Astrocyte of the cerebellum (primary cell): ENCODE measurements around the gene NTN1.

Experiments
- DNase-seq: peaks from one replicate; pipeline ENCODE4 v3.0.0-alpha.2; 2011; ENCODE audit warnings: low read depth
- H3K4me3 ChIP-seq: 2 replicates; pipeline ENCODE4 v1.5.1; 2011; ENCODE audit warnings: mild to moderate bottlenecking, low read depth, low read length, moderate library complexity
- in situ Hi-C: cut with HindIII; loops from 2 replicates; pipeline ENCODE4 v1.10.0; 2017; ENCODE audit warnings: low sequenced_read_pairs
- TF ChIP-seq, protein P1 (sequence below): IDR thresholded peaks from 2 replicates; pipeline ENCODE4 v1.5.1; 2012; ENCODE audit warnings: low read length, low read depth, moderate library complexity, mild to moderate bottlenecking; ENCODE audit errors: missing control alignments

NTN1 gene

DNA sequence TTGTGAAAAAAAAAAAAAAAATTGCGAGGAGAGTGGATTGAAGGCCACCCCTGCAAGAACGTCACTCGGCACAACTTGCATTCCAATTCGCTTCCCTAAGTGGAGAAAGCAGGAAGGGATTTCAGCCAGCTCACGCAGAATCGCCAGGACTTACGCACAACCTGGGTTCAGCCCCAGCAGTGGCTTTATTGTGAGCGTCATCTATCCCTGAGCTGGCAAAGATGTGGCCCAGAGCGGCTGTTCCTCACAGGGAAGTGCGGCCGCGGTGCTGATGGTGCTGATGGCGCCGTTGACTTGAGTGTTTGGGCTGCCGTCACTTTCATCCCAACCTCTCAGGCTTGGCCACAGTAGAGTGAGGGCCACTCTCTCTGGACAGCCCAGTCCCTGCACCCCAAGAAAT lies 197.6 kb downstream of the NTN1 start:
- DNase-seq: no peak
- no peak overlapping the region for H3K4me3 ChIP-seq
- TF ChIP-seq, protein P1, sequence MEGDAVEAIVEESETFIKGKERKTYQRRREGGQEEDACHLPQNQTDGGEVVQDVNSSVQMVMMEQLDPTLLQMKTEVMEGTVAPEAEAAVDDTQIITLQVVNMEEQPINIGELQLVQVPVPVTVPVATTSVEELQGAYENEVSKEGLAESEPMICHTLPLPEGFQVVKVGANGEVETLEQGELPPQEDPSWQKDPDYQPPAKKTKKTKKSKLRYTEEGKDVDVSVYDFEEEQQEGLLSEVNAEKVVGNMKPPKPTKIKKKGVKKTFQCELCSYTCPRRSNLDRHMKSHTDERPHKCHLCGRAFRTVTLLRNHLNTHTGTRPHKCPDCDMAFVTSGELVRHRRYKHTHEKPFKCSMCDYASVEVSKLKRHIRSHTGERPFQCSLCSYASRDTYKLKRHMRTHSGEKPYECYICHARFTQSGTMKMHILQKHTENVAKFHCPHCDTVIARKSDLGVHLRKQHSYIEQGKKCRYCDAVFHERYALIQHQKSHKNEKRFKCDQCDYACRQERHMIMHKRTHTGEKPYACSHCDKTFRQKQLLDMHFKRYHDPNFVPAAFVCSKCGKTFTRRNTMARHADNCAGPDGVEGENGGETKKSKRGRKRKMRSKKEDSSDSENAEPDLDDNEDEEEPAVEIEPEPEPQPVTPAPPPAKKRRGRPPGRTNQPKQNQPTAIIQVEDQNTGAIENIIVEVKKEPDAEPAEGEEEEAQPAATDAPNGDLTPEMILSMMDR: no peak
- in situ Hi-C loops: no loop called here

DNA sequence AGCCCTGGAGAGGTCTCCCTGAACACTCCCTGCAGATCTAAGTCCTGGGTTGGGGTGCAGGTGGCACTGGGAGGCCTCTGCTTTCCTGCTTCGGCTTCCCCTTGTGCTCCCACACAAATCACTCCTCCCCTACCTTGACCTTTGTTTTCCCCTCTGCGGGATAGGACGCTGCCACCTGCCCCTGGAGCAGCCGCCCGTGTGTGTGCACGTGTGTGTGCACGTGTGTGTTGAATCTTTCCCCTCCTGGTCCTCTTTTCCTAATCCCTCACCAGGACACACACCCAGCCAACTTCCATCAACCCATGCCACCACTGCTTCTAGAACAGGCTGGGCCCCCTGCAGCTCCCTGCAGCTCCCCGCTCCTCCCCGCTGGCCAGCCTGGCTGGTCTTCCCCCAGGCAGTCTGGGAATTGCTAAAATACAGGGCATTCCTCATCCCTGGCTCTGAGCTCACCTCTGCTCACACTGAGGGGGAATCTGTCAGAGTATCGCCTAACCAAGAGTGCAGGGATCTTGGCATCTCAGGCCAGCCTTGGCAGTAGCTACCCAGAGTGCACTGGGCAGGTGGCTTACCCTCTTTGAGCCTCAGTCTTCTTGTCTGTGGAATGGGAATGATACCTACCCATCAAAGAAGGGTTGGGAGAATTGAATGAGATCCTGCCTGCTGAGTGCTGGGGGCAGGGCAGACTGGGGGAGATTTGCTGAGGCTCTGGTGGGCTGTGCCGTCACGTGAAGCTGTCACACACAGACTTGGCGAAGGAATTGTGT lies 198.5 kb downstream of the NTN1 start:
- no peak overlapping the region for H3K4me3 ChIP-seq
- in situ Hi-C loops: no loop called here
- DNase-seq: no peak
- TF ChIP-seq, protein P1: no peak

DNA sequence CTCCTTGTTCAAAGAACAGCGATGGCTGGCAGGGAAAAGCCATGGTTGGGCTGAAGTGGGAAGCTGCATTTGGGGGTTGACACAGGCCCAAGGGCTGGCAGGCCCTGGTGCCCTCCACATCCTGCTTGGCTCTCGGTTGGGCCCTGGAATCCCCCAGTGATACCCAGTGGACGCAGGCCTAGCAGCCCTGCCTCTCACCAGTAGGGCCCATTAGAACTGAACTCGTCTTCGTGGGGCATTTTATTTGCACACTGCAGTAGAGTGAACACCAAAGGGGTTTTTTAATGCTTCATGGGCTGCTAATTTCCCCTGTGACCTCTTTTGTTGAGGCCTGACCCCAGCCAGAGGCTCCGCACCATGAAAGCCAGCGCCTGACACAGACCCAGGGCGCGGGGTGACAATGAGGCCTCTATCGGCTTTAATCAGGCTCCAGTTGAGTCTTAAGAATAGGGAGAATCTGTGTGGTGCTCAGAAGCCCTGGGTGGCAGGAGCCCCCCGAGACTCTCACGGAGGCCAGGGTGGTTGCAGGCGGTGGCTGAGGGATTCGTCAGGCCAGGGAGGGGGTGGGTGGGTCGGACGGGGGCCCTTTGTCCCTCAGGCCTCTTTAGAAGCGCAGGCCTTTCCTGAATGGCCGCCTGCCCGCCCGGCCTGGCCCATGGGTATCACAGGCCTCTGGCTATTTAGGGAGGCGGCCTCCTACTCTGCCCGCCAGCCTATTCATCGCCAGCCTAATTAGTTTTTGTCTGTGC lies 199.3 kb downstream of the NTN1 start:
- DNase-seq: no peak
- in situ Hi-C loops: no loop called here
- H3K4me3 ChIP-seq: no peak overlapping the region
- TF ChIP-seq, protein P1: no peak

DNA sequence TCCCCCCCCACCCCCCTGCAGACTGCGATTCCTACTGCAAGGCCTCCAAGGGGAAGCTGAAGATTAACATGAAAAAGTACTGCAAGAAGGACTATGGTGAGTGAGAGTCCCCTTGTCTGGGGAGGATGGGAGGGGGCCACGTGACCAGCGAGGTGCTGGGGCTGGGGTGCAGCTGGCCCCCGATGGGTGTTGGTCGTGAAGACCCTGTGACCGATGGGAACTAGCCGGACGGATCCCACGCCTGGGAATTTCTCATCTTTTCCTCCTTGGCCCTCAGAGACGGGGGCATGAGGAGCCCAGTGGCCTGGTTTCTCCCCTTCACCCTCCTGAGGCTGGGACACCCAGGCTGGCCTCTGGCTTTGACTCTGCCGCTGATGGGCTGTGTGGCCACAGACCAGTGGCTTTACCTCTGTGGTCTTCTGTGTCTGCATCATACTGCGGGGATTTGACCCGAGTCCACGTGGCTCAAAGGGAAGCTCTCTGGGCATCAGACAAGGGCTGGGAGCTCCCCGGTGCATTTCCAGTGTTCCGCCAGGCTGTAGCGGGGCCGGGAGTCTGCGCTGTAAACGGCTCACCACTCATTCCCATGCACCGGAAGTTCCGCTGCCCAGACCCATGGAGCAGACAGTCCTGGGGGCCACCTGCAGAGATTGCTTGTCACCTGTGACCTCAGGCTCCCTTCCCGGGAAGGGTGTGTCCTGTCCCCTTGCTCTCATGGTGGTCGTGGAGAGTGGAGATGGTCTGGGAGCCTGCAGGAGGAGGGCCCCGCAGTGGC lies 200.0 kb downstream of the NTN1 start:
- no peak overlapping the region for H3K4me3 ChIP-seq
- DNase-seq: no peak
- in situ Hi-C loops: no loop called here
- TF ChIP-seq, protein P1: no peak

DNA sequence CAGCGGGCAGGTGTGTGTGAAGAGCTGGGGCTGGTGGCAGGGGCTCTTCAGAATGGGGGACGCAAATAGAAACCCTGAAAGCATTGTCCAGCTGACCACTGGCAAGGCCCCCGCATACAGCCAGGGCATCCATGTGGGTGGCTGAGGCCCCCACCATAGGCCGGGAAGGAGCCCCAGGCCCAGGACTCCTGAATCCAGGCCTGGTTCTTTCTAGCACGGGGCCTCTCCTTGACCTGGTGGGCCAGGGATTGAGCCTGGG lies 200.5 kb downstream of the NTN1 start:
- in situ Hi-C loops: no loop called here
- no peak for DNase-seq
- TF ChIP-seq, protein P1: no peak
- H3K4me3 ChIP-seq: no peak overlapping the region

DNA sequence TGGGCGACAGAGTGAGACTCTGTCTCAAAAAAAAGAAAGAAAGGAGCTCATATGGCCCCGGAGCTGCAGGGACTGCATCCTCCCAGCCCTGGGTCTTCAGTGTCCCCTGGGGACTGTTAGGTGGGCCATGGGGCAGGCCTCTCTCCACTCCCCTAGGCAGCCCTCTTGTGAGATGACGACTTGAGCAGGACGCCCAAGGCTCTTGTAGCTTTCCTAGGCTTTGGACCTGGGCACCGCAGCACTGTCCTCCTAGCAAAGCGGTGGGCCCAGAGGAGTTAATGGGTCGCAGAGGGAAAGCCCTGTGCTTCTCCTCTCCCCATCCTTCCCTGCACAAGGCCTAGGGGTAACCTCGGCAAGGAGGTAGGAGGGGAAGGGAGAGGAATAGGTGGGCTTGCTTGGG lies 202.2 kb downstream of the NTN1 start:
- H3K4me3 ChIP-seq: no peak overlapping the region
- DNase-seq: no peak
- in situ Hi-C loops: no loop called here
- TF ChIP-seq, protein P1: no peak
